T-cell (primary cell): ENCODE results near the gene SYCE3. TPM values are rescaled to one million over a fixed set of nuclear protein-coding genes. Genes with fewer than 3 reads are reported as not detected.
"Not testable (repeated sequence)": the region's sequence is repeated elsewhere in the genome, so short reads cannot be mapped to it uniquely, and the experiment has no call there.

Experiments
- ATAC-seq, 4 experiments: fragments of 200-7000 bp in 3 of 4; fragments of 150-1000 bp in 1 of 4; cut with Tn5 transposase; replicated peaks in 1 of 4; 1 replicate in 3 of 4; 2 replicates in 1 of 4; pipeline ENCODE4 v1.10.0; 2021; ENCODE audit warnings: moderate library complexity in 3 of 4, mild to moderate bottlenecking in 2 of 4, moderate number of reproducible peaks in 1 of 4
- CTCF ChIA-PET, 2 donors: fragments of 300-600 bp; sonication (Branson Sonifier 250); formaldehyde crosslinking; loops; one replicate each; lab custom pipeline; 2022; ENCODE audit warnings: antibody characterized with exemption in 2 of 2; lab: Charles Lee
- POLR2A ChIA-PET, 2 donors: fragments of 300-600 bp; sonication (Branson Sonifier 250); formaldehyde crosslinking; loops; one replicate each; lab custom pipeline; 2022; ENCODE audit warnings: antibody characterized with exemption in 2 of 2; lab: Charles Lee
- DNase-seq, 35 experiments: peaks; one replicate each; pipeline versions ENCODE4 v3.0.0 to v3.0.0-alpha.2; 2013 to 2023
- H3K27ac ChIP-seq: one replicate; pipeline ENCODE4 v1.5.1; 2013; ENCODE audit warnings: low read length
- H3K27me3 ChIP-seq, 2 experiments: replicated peaks in 1 of 2; 1 replicate in 1 of 2; 2 replicates in 1 of 2; pipeline versions ENCODE4 v1.6.1 to v1.7.0; 2013; ENCODE audit warnings: low read length in 1 of 2, mixed read lengths in 1 of 2; ENCODE audit not compliant: control insufficient read depth in 2 of 2, insufficient read depth in 2 of 2; ENCODE audit errors: extremely low read depth in 1 of 2
- H3K36me3 ChIP-seq, 2 donors: 1 replicate in 1 of 2; 2 replicates in 1 of 2; pipeline versions ENCODE4 v1.6.1 to v1.7.0; 2013; ENCODE audit warnings: low read length in 1 of 2; ENCODE audit not compliant: control insufficient read depth in 2 of 2, insufficient read depth in 1 of 2; ENCODE audit errors: extremely low read depth in 1 of 2
- H3K4me1 ChIP-seq, 2 experiments: 1 replicate in 1 of 2; 2 replicates in 1 of 2; pipeline versions ENCODE4 v1.6.1 to v1.7.0; 2013; ENCODE audit warnings: low read length in 2 of 2, mixed read lengths in 1 of 2; ENCODE audit not compliant: insufficient read depth in 2 of 2, control insufficient read depth in 1 of 2; ENCODE audit errors: extremely low read depth in 1 of 2
- H3K4me3 ChIP-seq, 2 donors: 1 replicate in 1 of 2; 2 replicates in 1 of 2; pipeline versions ENCODE4 v1.5.1 to v1.7.0; 2013; ENCODE audit warnings: mild to moderate bottlenecking in 2 of 2, low read length in 1 of 2, moderate library complexity in 1 of 2; ENCODE audit not compliant: control insufficient read depth in 1 of 2; ENCODE audit errors: extremely low read depth in 1 of 2
- H3K9me3 ChIP-seq: 2 replicates; pipeline ENCODE4 v1.7.0; 2013
- H3K27ac Mint-ChIP-seq, 2 donors: one replicate each; pipeline ENCODE4 v1.8.0; 2020 to 2021; ENCODE audit warnings: mild to moderate bottlenecking in 2 of 2, mixed read lengths in 2 of 2
- H3K27me3 Mint-ChIP-seq, 2 donors: one replicate each; pipeline ENCODE4 v1.8.0; 2021 to 2022; ENCODE audit warnings: mixed read lengths in 2 of 2
- H3K36me3 Mint-ChIP-seq: one replicate; pipeline ENCODE4 v1.8.0; 2021; ENCODE audit warnings: mixed read lengths
- H3K4me1 Mint-ChIP-seq, 3 donors: one replicate each; pipeline ENCODE4 v1.8.0; 2020 to 2022; ENCODE audit warnings: mixed read lengths in 3 of 3, mild to moderate bottlenecking in 1 of 3
- H3K4me3 Mint-ChIP-seq, 3 donors: one replicate each; pipeline ENCODE4 v1.8.0; 2020 to 2022; ENCODE audit warnings: mild to moderate bottlenecking in 3 of 3, mixed read lengths in 3 of 3, moderate library complexity in 3 of 3
- H3K9me3 Mint-ChIP-seq, 3 donors: one replicate each; pipeline ENCODE4 v1.8.0; 2020 to 2022; ENCODE audit warnings: mixed read lengths in 3 of 3
- WGBS: methylation state at CpG from one replicate; pipeline ENCODE4 v1.1.5; 2013; ENCODE audit warnings: missing lambda C conversion rate; ENCODE audit not compliant: insufficient coverage; 5-methylcytosine and 5-hydroxymethylcytosine counted together
- total RNA-seq, 35 experiments: library from RNA in 6 of 35; stranded (reverse) in 6 of 35; fragments of 120-200 nt in 1 of 35; gene quantifications; one replicate each; pipeline versions ENCODE4 v1.2.1 to v1.2.4 and lab custom pipeline; 2013 to 2026

SYCE3 gene
- total RNA-seq, 5 donors from 2014 or later (not counting 1 experiment from before 2014, with no cell fraction given) = not detected

GRCh38 chr22:50522208-50522805 lies 40.4 kb downstream of the SYCE3 start:
- Mint-ChIP-seq H3K27me3 (no peaks in the 10 kb centered on the region), H3K36me3 (peaks cover 3% of the 10 kb centered on the region), H3K4me1 (peaks cover 12 to 15% (median 14%) of the 10 kb centered on the region in 3 donors), H3K27ac (peak overlapping the region in 1 of 2 donors; percentile 28), H3K4me3 (no peak overlapping the region), H3K9me3 (no peaks in the 10 kb centered on the region)
- no peak for ATAC-seq
- no peak for DNase-seq
- Histone ChIP-seq H3K4me3 (no peak overlapping the region), H3K36me3 (peaks cover 43 to 56% of the 10 kb centered on the region in 2 donors), H3K9me3 (no peaks in the 10 kb centered on the region), H3K27ac (no peak overlapping the region), H3K27me3 (no peaks in the 10 kb centered on the region), H3K4me1 (peaks cover 6 to 24% of the 10 kb centered on the region in 2 experiments)
- CTCF ChIA-PET = interaction anchor here in 1 of 2 donors (1.0 kb wide), 1 partner anchor 52 kb away, joined by 3 read pairs; no protein-coding TSS in a partner anchor
- 100% methylated on average over 5 of the region's 15 CpGs for WGBS
- POLR2A ChIA-PET = interaction anchor here in 1 of 2 donors (0.8 kb wide), 1 partner anchor 16 kb away, joined by 3 read pairs; no protein-coding TSS in a partner anchor

DNA sequence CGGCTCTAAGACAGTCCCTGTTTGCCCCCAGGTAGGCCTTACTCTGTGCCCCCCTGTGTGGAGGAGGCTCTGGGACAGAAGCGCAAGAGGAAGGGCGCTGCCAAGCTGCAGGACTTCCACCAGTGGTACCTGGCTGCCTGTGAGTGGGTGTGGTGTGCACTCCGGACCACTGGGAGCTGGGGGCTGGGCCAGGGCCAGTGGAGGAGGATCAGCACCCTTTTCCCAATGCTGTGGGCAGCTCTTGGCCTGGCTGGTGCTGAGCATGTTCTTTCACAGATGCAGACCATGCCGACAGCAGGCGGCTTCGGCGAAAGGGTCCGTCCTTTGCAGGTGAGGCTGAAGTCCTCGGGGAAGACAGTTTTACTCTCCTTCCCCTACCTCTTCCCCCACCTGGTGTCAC lies 41.0 kb downstream of the SYCE3 start:
- ChIA-PET POLR2A (no interaction called here), CTCF (no interaction called here)
- WGBS = 98% methylated on average over 6 of the region's 10 CpGs
- peaks cover 6 to 18% of the 10 kb centered on the region in 2 experiments for H3K4me1 ChIP-seq
- ATAC-seq (no peak), DNase-seq (no peak)
- no peaks in the 10 kb centered on the region for H3K27me3 ChIP-seq
- peaks cover 49 to 61% of the 10 kb centered on the region in 2 donors for H3K36me3 ChIP-seq
- H3K27ac ChIP-seq = no peak overlapping the region
- Mint-ChIP-seq H3K27me3 (no peaks in the 10 kb centered on the region), H3K27ac (no peak overlapping the region), H3K9me3 (no peaks in the 10 kb centered on the region), H3K36me3 (peaks cover 3% of the 10 kb centered on the region), H3K4me1 (peaks cover 6 to 10% (median 9%) of the 10 kb centered on the region in 3 donors), H3K4me3 (no peak overlapping the region)
- no peaks in the 10 kb centered on the region for H3K9me3 ChIP-seq
- no peak overlapping the region for H3K4me3 ChIP-seq

- no peak overlapping the region for H3K27ac ChIP-seq
- no peak for ATAC-seq
- Mint-ChIP-seq H3K36me3 (peaks cover 5% of the 10 kb centered on the region), H3K27me3 (no peaks in the 10 kb centered on the region), H3K4me1 (peaks cover 7 to 10% (median 9%) of the 10 kb centered on the region in 3 donors), H3K4me3 (no peak overlapping the region), H3K27ac (no peak overlapping the region), H3K9me3 (no peaks in the 10 kb centered on the region)
- CTCF ChIA-PET = no interaction called here
- no peak overlapping the region for H3K4me3 ChIP-seq
- 100% methylated on average over 6 of the region's 13 CpGs for WGBS
- POLR2A ChIA-PET = no interaction called here
- H3K9me3 ChIP-seq = no peaks in the 10 kb centered on the region
- peaks cover 6 to 14% of the 10 kb centered on the region in 2 experiments for H3K4me1 ChIP-seq
- no peak for DNase-seq
- H3K27me3 ChIP-seq = no peaks in the 10 kb centered on the region
- H3K36me3 ChIP-seq = peaks cover 50 to 66% of the 10 kb centered on the region in 2 donors
These were observed 41.8 kb downstream of the SYCE3 start for GRCh38 chr22:50520826-50521453.

DNA sequence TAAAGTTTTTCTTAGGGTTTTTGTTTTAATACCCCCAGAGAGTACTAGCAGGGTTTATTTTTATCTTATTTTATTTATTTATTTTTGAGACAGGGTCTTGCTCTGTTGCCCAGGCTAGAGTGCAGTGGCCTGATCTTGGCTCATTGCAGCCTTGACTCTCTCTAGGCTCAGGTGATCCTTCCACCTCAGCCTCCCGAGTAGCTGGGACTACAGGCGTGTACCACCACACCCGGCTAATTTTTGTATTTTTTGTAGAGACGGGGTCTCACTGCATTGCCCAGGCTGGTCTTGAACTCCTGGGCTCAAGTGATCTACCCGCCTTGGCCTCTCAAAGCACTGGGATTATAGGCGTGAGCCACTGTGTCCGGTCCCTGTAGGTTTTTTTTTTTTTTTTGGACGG lies 42.5 kb downstream of the SYCE3 start:
- Histone ChIP-seq H3K36me3 (peaks cover 50 to 66% of the 10 kb centered on the region in 2 donors), H3K4me1 (peaks cover 6 to 14% of the 10 kb centered on the region in 2 experiments)
- H3K27ac ChIP-seq, H3K27me3 Mint-ChIP-seq, H3K4me3 Mint-ChIP-seq, H3K4me3 ChIP-seq, ATAC-seq, H3K36me3 Mint-ChIP-seq, POLR2A ChIA-PET, DNase-seq, CTCF ChIA-PET, H3K27me3 ChIP-seq, H3K9me3 Mint-ChIP-seq, H3K27ac Mint-ChIP-seq, H3K9me3 ChIP-seq: not testable (repeated sequence)
- WGBS = 94% methylated on average over 7 of the region's 8 CpGs
- peaks cover 11 to 14% (median 13%) of the 10 kb centered on the region in 3 donors for H3K4me1 Mint-ChIP-seq

- DNase-seq = no peak
- no peak for ATAC-seq
- no peak overlapping the region for H3K27ac ChIP-seq
- Mint-ChIP-seq H3K4me1 (peaks cover 10 to 14% (median 13%) of the 10 kb centered on the region in 3 donors), H3K4me3 (no peak overlapping the region), H3K27me3 (no peaks in the 10 kb centered on the region), H3K36me3 (peaks cover 14% of the 10 kb centered on the region), H3K9me3 (no peaks in the 10 kb centered on the region), H3K27ac (no peak overlapping the region)
- no peak overlapping the region for H3K4me3 ChIP-seq
- H3K36me3 ChIP-seq = peaks cover 50 to 71% of the 10 kb centered on the region in 2 donors
- no peaks in the 10 kb centered on the region for H3K9me3 ChIP-seq
- POLR2A ChIA-PET = no interaction called here
- peaks cover 0 to 4% of the 10 kb centered on the region in 2 experiments for H3K4me1 ChIP-seq
- 99% methylated on average over 8 of the region's 8 CpGs for WGBS
- no peaks in the 10 kb centered on the region for H3K27me3 ChIP-seq
- CTCF ChIA-PET = no interaction called here
These were observed 43.6 kb downstream of the SYCE3 start for GRCh38 chr22:50519151-50519550.

DNA sequence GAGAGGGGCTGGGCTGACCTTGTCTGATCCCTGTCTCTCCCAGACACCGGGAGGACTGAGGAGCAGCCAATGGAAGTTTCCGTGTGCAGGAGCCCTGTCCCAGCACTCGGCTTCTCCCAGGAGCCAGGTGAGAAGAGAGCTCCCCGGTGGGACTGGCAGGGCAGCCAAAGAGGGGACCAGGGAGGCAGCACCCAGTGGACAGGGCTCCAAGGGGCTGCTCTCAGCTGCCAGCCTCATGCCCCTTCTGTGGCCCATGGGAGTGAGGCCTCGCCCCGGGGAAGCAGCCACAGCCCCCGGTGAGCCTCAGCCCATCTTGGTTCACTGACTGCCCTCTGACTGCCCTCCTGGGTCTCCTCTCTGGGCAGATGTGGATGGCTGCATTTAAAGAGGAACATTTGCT lies 44.1 kb downstream of the SYCE3 start:
- no peak for ATAC-seq
- 100% methylated on average over 7 of the region's 7 CpGs for WGBS
- Histone ChIP-seq H3K9me3 (no peaks in the 10 kb centered on the region), H3K27ac (no peak overlapping the region), H3K36me3 (peaks cover 48 to 66% of the 10 kb centered on the region in 2 donors), H3K4me1 (no peaks in the 10 kb centered on the region), H3K4me3 (no peak overlapping the region), H3K27me3 (no peaks in the 10 kb centered on the region)
- Mint-ChIP-seq H3K27ac (no peak overlapping the region), H3K4me1 (peaks cover 12 to 17% (median 12%) of the 10 kb centered on the region in 3 donors), H3K36me3 (peaks cover 14% of the 10 kb centered on the region), H3K9me3 (no peaks in the 10 kb centered on the region), H3K4me3 (no peak overlapping the region), H3K27me3 (no peaks in the 10 kb centered on the region)
- POLR2A ChIA-PET = no interaction called here
- DNase-seq = no peak
- CTCF ChIA-PET = no interaction called here
